DND-41 (cell line): ENCODE data around the gene RNF175.

ENCODE experiments used
- ATAC-seq: fragments of 200-7000 bp; cut with Tn5 transposase; 3 replicates; pipeline ENCODE4 v1.9.1; 2021; ENCODE audit warnings: low read depth; ENCODE audit not compliant: insufficient read depth
- DNase-seq: peaks from one replicate; pipeline ENCODE4 v3.0.0-alpha.2; 2020
- H2AFZ ChIP-seq: 2 replicates; pipeline ENCODE4 v1.6.0; 2012; ENCODE audit warnings: low read depth, low read length
- H3K27ac ChIP-seq: 2 replicates; pipeline ENCODE4 v1.5.1; 2012; ENCODE audit warnings: low read length, inconsistent platforms
- H3K27me3 ChIP-seq: fragments of 200-600 bp; sonication (generic); 2 replicates; pipeline ENCODE4 v1.6.0; 2012; ENCODE audit warnings: low read length, mild to moderate bottlenecking, inconsistent platforms; ENCODE audit not compliant: insufficient read depth, poor library complexity
- H3K36me3 ChIP-seq: 2 replicates; pipeline ENCODE4 v1.5.1; 2012; ENCODE audit warnings: low read length, inconsistent platforms; ENCODE audit not compliant: insufficient read depth
- H3K4me1 ChIP-seq: 2 replicates; pipeline ENCODE4 v1.5.1; 2012; ENCODE audit warnings: mild to moderate bottlenecking, low read length; ENCODE audit not compliant: insufficient read depth
- H3K4me2 ChIP-seq: 2 replicates; pipeline ENCODE4 v1.6.0; 2012; ENCODE audit warnings: mild to moderate bottlenecking, moderate library complexity, low read length, inconsistent platforms; ENCODE audit not compliant: insufficient read depth
- H3K4me3 ChIP-seq, 2 experiments: fragments of 200-600 bp in 1 of 2; shearing (Covaris generic) in 1 of 2; 2 replicates each; pipeline ENCODE4 v1.5.1; 2012 to 2016; ENCODE audit warnings: inconsistent platforms in 2 of 2, low read length in 2 of 2, mild to moderate bottlenecking in 2 of 2, low read depth in 1 of 2, moderate library complexity in 1 of 2
- H3K79me2 ChIP-seq: 2 replicates; pipeline ENCODE4 v1.6.0; 2012; ENCODE audit warnings: low read length, inconsistent platforms; ENCODE audit not compliant: insufficient read depth
- H3K9ac ChIP-seq: 2 replicates; pipeline ENCODE4 v1.6.0; 2012; ENCODE audit warnings: low read depth, mild to moderate bottlenecking, inconsistent platforms, low read length, moderate library complexity
- H3K9me3 ChIP-seq: 2 replicates; pipeline ENCODE4 v1.5.1; 2012; ENCODE audit warnings: low read length, moderate library complexity, mild to moderate bottlenecking, inconsistent platforms; ENCODE audit not compliant: insufficient read depth, severe bottlenecking
- H4K20me1 ChIP-seq: 2 replicates; pipeline ENCODE4 v1.6.0; 2012; ENCODE audit warnings: low read length; ENCODE audit not compliant: insufficient read depth
- EZH2 ChIP-seq: IDR thresholded peaks from 3 replicates; pipeline ENCODE4 v1.6.1; 2012; ENCODE audit warnings: borderline replicate concordance, low read depth, mild to moderate bottlenecking, moderate library complexity, low read length, inconsistent platforms; ENCODE audit not compliant: severe bottlenecking
- TF ChIP-seq, protein P1 (sequence below): IDR thresholded peaks from 2 replicates; pipeline ENCODE4 v1.5.1; 2012; ENCODE audit warnings: borderline replicate concordance, low read length, moderate library complexity, mild to moderate bottlenecking; ENCODE audit not compliant: poor library complexity, severe bottlenecking; ENCODE audit errors: extremely low read depth

RNF175 gene

GRCh38 chr4:153792618-153793247 is 32.9 kb upstream of the RNF175 start:
- no peak overlapping the region for H2AFZ ChIP-seq
- no peak overlapping the region for H3K4me3 ChIP-seq
- no peaks in the 10 kb centered on the region for H3K9me3 ChIP-seq
- no peak overlapping the region for H3K27ac ChIP-seq
- DNase-seq (no peak), ATAC-seq (no peak)
- H3K9ac ChIP-seq, result no peak overlapping the region
- H3K4me2 ChIP-seq, result no peak overlapping the region
- H3K4me1 ChIP-seq, result no peaks in the 10 kb centered on the region
- TF ChIP-seq EZH2, result no peak
- TF ChIP-seq, protein P1, sequence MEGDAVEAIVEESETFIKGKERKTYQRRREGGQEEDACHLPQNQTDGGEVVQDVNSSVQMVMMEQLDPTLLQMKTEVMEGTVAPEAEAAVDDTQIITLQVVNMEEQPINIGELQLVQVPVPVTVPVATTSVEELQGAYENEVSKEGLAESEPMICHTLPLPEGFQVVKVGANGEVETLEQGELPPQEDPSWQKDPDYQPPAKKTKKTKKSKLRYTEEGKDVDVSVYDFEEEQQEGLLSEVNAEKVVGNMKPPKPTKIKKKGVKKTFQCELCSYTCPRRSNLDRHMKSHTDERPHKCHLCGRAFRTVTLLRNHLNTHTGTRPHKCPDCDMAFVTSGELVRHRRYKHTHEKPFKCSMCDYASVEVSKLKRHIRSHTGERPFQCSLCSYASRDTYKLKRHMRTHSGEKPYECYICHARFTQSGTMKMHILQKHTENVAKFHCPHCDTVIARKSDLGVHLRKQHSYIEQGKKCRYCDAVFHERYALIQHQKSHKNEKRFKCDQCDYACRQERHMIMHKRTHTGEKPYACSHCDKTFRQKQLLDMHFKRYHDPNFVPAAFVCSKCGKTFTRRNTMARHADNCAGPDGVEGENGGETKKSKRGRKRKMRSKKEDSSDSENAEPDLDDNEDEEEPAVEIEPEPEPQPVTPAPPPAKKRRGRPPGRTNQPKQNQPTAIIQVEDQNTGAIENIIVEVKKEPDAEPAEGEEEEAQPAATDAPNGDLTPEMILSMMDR, result no peak
- no peaks in the 10 kb centered on the region for H4K20me1 ChIP-seq
- H3K27me3 ChIP-seq, result no peaks in the 10 kb centered on the region
- H3K79me2 ChIP-seq, result no peaks in the 10 kb centered on the region
- no peaks in the 10 kb centered on the region for H3K36me3 ChIP-seq

DNA sequence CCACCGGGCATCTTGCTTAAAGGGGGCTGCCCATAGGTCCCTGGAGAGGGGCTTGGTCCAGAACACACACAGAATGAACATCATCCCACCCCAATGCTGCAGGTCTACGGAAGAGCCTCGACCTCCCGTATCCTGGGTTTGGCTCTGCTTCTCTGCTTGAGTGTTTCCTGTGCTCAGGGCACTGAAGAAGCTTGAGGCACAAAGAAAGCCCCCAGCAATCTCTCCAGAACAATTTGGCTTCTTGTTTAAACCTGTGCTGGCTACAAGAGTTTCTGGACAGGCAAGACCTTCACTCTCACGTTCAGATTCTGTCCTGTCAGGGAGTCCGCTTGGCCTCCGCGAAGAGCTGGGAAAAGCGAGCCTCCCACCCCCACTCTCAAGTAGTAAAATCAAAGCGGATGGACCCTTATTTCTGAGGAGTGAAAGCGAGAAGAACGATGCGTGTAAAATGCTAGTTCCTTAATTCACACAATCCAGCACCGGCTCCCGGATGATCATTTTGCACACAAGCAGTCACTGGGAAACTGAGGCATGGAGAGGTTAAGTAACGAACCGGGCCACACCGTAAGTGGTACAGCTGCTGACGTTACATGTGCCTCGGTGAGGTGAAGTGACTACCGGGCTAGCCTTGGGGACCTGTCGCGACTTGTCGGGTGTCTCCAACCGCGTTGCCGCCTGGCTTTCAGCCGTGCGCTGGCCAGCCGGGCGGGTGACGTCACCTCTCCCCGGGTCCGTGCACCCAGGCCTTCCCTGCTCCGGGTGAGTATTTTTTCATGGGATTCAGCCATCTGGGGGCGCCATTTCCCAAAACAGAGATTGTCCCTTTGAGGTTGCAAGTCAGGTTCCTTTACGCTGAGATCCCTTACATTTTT is 32.2 kb upstream of the RNF175 start:
- no peak overlapping the region for H3K4me2 ChIP-seq
- no peaks in the 10 kb centered on the region for H3K27me3 ChIP-seq
- DNase-seq (no peak), ATAC-seq (no peak)
- H3K4me3 ChIP-seq, result no peak overlapping the region
- no peaks in the 10 kb centered on the region for H3K4me1 ChIP-seq
- no peak overlapping the region for H3K9ac ChIP-seq
- H3K36me3 ChIP-seq, result no peaks in the 10 kb centered on the region
- TF ChIP-seq, protein P1, result peak; percentile 46
- no peak for TF ChIP-seq EZH2
- no peaks in the 10 kb centered on the region for H3K9me3 ChIP-seq
- no peaks in the 10 kb centered on the region for H3K79me2 ChIP-seq
- no peak overlapping the region for H2AFZ ChIP-seq
- no peaks in the 10 kb centered on the region for H4K20me1 ChIP-seq
- no peak overlapping the region for H3K27ac ChIP-seq

- H3K4me3 ChIP-seq, result no peak overlapping the region
These were observed 31.2 kb upstream of the RNF175 start for GRCh38 chr4:153790962-153791551.

More at GRCh38 chr4:153790962-153791551, 31.2 kb upstream of the RNF175 start:
- no peaks in the 10 kb centered on the region for H3K4me1 ChIP-seq
- no peak for DNase-seq
- H3K9me3 ChIP-seq, result no peaks in the 10 kb centered on the region
- H3K27me3 ChIP-seq, result no peaks in the 10 kb centered on the region
- no peak overlapping the region for H3K4me2 ChIP-seq
- no peak overlapping the region for H3K9ac ChIP-seq
- no peaks in the 10 kb centered on the region for H4K20me1 ChIP-seq
- H3K79me2 ChIP-seq, result no peaks in the 10 kb centered on the region
- H2AFZ ChIP-seq, result no peak overlapping the region
- H3K27ac ChIP-seq, result no peak overlapping the region
- no peak for TF ChIP-seq EZH2
- TF ChIP-seq, protein P1, result no peak
- no peak for ATAC-seq
- no peaks in the 10 kb centered on the region for H3K36me3 ChIP-seq
